Neural crest cell (in vitro differentiated cells): ENCODE data around the gene ZNF48. TPM values are rescaled to one million over a fixed set of nuclear protein-coding genes. Genes with fewer than 3 reads are reported as not detected.
A peak's percentile ranks its signal among the peaks of the same experiment; 100 is the strongest.

Source experiments
- DNase-seq: peaks from one replicate; pipeline ENCODE4 v3.0.0; 2021; ENCODE audit warnings: low read depth, mixed read lengths, low spot score
- H3K27ac Mint-ChIP-seq: one replicate; pipeline ENCODE4 v1.8.0; 2021; ENCODE audit warnings: mild to moderate bottlenecking, mixed read lengths; ENCODE audit not compliant: unreplicated experiment
- H3K27me3 Mint-ChIP-seq: 2 replicates; pipeline ENCODE4 v1.8.0; 2021; ENCODE audit warnings: low read depth, mild to moderate bottlenecking, mixed read lengths
- H3K36me3 Mint-ChIP-seq: 2 replicates; pipeline ENCODE4 v1.8.0; 2021; ENCODE audit warnings: low read depth, mild to moderate bottlenecking, mixed read lengths
- H3K4me1 Mint-ChIP-seq: 2 replicates; pipeline ENCODE4 v1.8.0; 2021; ENCODE audit warnings: mixed read lengths
- H3K4me3 Mint-ChIP-seq: one replicate; pipeline ENCODE4 v1.8.0; 2021; ENCODE audit warnings: mild to moderate bottlenecking, mixed read lengths
- H3K9me3 Mint-ChIP-seq: 2 replicates; pipeline ENCODE4 v1.8.0; 2021; ENCODE audit warnings: mixed read lengths
- CTCF ChIP-seq: fragments of 200-600 bp; sonication (generic); conservative IDR thresholded peaks from 2 replicates; pipeline ENCODE4 v1.5.0; 2021; ENCODE audit warnings: antibody characterized with exemption, mild to moderate bottlenecking
- total RNA-seq: library from RNA; stranded (reverse); gene quantifications from 2 replicates; pipeline ENCODE4 v1.2.1, GENCODE V29; 2021

Gene ZNF48
- total RNA-seq, 1 donor from 2014 or later, result 60.9 TPM

DNA sequence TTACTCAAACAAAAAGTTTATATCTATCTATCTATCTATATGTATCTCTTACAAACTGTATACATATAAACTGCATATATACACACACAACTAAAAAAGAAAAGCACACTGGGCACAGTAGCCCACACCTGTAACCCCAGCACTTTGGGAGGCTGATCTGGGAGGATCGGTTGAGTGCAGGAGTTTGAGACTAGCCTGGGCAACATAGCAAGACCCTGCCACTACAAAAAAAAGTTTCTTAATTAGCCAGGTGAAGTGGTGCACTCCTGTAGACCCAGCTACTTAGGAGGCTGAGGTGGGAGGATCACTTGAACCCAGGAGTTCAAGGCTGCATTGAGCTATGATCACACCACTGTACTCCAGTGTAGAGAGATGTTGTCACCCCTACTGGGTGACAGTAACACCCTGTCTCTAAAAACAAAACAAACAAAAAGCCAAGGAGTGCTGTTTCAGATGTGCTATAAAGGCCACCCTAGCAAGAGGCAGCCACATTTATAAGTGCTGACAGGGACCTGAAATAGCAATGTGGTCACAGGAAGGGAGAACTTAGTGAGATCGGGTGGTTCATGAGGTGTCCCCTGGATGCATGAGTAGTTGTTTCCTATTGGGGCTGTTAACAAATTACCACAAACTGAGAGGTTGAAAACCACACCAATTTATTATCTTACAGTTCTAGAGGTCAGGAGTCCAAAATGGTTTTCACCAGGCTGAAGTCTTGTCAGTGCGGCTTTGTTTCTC, 44.9 kb upstream of the ZNF48 start:
- Mint-ChIP-seq H3K4me3 (peak overlapping the region; percentile 77), H3K4me1 (peaks cover 11% of the 10 kb centered on the region)

GRCh38 chr16:30351001-30351441, 44.2 kb upstream of the ZNF48 start:
- H3K36me3 Mint-ChIP-seq, result peaks cover 3% of the 10 kb centered on the region
- no peak for DNase-seq
- H3K4me1 Mint-ChIP-seq, result peaks cover 18% of the 10 kb centered on the region
- no peak for TF ChIP-seq CTCF
- H3K4me3 Mint-ChIP-seq, result peak overlapping the region; percentile 77
- H3K9me3 Mint-ChIP-seq, result no peaks in the 10 kb centered on the region
- H3K27ac Mint-ChIP-seq, result no peak overlapping the region
- no peaks in the 10 kb centered on the region for H3K27me3 Mint-ChIP-seq

More for the DNA sequence above, 44.9 kb upstream of the ZNF48 start:
- no peak for TF ChIP-seq CTCF
- Mint-ChIP-seq H3K27ac (no peak overlapping the region), H3K9me3 (no peaks in the 10 kb centered on the region), H3K27me3 (no peaks in the 10 kb centered on the region), H3K36me3 (peaks cover 3% of the 10 kb centered on the region)
- DNase-seq, result no peak

- no peak for TF ChIP-seq CTCF
- H3K4me1 Mint-ChIP-seq, result peaks cover 22% of the 10 kb centered on the region
- peaks cover 3% of the 10 kb centered on the region for H3K36me3 Mint-ChIP-seq
- DNase-seq, result no peak
- no peaks in the 10 kb centered on the region for H3K9me3 Mint-ChIP-seq
- peak overlapping the region; percentile 85 for H3K4me3 Mint-ChIP-seq
- H3K27ac Mint-ChIP-seq, result no peak overlapping the region
- no peaks in the 10 kb centered on the region for H3K27me3 Mint-ChIP-seq
These were observed 43.4 kb upstream of the ZNF48 start for GRCh38 chr16:30351586-30352419.

GRCh38 chr16:30352488-30353401, 42.5 kb upstream of the ZNF48 start:
- no peaks in the 10 kb centered on the region for H3K27me3 Mint-ChIP-seq
- TF ChIP-seq CTCF, result peak; percentile 46
- peak overlapping the region; percentile 50 for H3K27ac Mint-ChIP-seq
- peaks cover 22% of the 10 kb centered on the region for H3K4me1 Mint-ChIP-seq
- no peak for DNase-seq
- H3K4me3 Mint-ChIP-seq, result peak overlapping the region; percentile 85
- no peaks in the 10 kb centered on the region for H3K9me3 Mint-ChIP-seq
- H3K36me3 Mint-ChIP-seq, result peaks cover 6% of the 10 kb centered on the region
